SK-N-SH (cell line): ENCODE measurements around the gene MYBPC3. TPM values are rescaled to one million over a fixed set of nuclear protein-coding genes. Genes with fewer than 3 reads are reported as not detected.

Source experiments
- CTCF ChIA-PET: fragments of 300-600, 350-600 bp; formaldehyde crosslinking; extraction: SDS; loops from one replicate; lab custom pipeline; 2021; lab: Yijun Ruan, JAX
- POLR2A ChIA-PET: fragments of 350-600 bp; sonication (Branson Sonifier 250); formaldehyde crosslinking; extraction: SDS; loops from one replicate; lab custom pipeline; 2020; ENCODE audit warnings: antibody characterized with exemption, inconsistent platforms; lab: Yijun Ruan, JAX
- DNase-seq: peaks from one replicate; pipeline ENCODE4 v3.0.0; 2012
- H2AFZ ChIP-seq: fragments of 200-600 bp; sonication (generic); 2 replicates; pipeline ENCODE4 v1.8.1; 2016; ENCODE audit warnings: antibody characterized with exemption, mild to moderate bottlenecking, low read depth
- H3F3A ChIP-seq: fragments of 200-600 bp; sonication (generic); replicated peaks from 2 replicates; pipeline ENCODE3; 2016; ENCODE audit warnings: antibody characterized with exemption, mild to moderate bottlenecking; ENCODE audit not compliant: insufficient read depth
- H3K27ac ChIP-seq, 2 experiments: fragments of 200-500 bp in 1 of 2; fragments of 200-600 bp in 1 of 2; sonication (Bioruptor generic) in 1 of 2; sonication (generic), shearing (Covaris generic) in 1 of 2; 2 replicates each; pipeline versions ENCODE4 v1.5.1 to v1.6.1; 2014 to 2016; ENCODE audit warnings: low read depth in 2 of 2, inconsistent platforms in 1 of 2, low read length in 1 of 2, mild to moderate bottlenecking in 1 of 2, mixed read lengths in 1 of 2
- H3K27me3 ChIP-seq: fragments of 200-600 bp; sonication (generic), shearing (Covaris generic); 2 replicates; pipeline ENCODE4 v1.6.1; 2016; ENCODE audit warnings: mixed run types; ENCODE audit not compliant: insufficient read depth
- H3K36me3 ChIP-seq, 2 experiments: fragments of 200-500 bp in 1 of 2; fragments of 200-600 bp in 1 of 2; sonication (Bioruptor generic) in 1 of 2; sonication (generic) in 1 of 2; replicated peaks in 1 of 2; 2 replicates each; pipeline versions ENCODE3 to v1.5.1; 2014 to 2016; ENCODE audit warnings: low read length in 1 of 2, mild to moderate bottlenecking in 1 of 2; ENCODE audit not compliant: insufficient read depth in 2 of 2, control insufficient read depth in 1 of 2
- H3K4me1 ChIP-seq, 2 experiments: fragments of 200-500 bp in 1 of 2; fragments of 200-600 bp in 1 of 2; sonication (Bioruptor generic) in 1 of 2; sonication (generic), shearing (Covaris generic) in 1 of 2; 2 replicates each; pipeline versions ENCODE4 v1.5.1 to v1.6.1; 2014 to 2016; ENCODE audit warnings: low read depth in 1 of 2, low read length in 1 of 2, mixed run types in 1 of 2; ENCODE audit not compliant: insufficient read depth in 2 of 2, control insufficient read depth in 1 of 2
- H3K4me2 ChIP-seq: fragments of 200-600 bp; sonication (generic), shearing (Covaris generic); 2 replicates; pipeline ENCODE4 v1.6.1; 2017; ENCODE audit warnings: mixed run types
- H3K4me3 ChIP-seq, 2 experiments: fragments of 200-500 bp in 1 of 2; fragments of 200-600 bp in 1 of 2; sonication (Bioruptor generic) in 1 of 2; sonication (generic), shearing (Covaris generic) in 1 of 2; 2 replicates each; pipeline versions ENCODE4 v1.5.1 to v1.8.1; 2014 to 2016; ENCODE audit warnings: low read depth in 2 of 2, inconsistent platforms in 1 of 2, low read length in 1 of 2, mild to moderate bottlenecking in 1 of 2, mixed read lengths in 1 of 2, moderate library complexity in 1 of 2
- H3K79me2 ChIP-seq: fragments of 200-600 bp; sonication (generic); 2 replicates; pipeline ENCODE4 v1.8.1; 2017; ENCODE audit warnings: mild to moderate bottlenecking; ENCODE audit not compliant: insufficient read depth
- H3K9ac ChIP-seq: fragments of 200-600 bp; sonication (generic); 2 replicates; pipeline ENCODE4 v1.6.1; 2017; ENCODE audit warnings: mixed run types
- H3K9me2 ChIP-seq: fragments of 200-600 bp; sonication (generic); 2 replicates; pipeline ENCODE4 v1.6.1; 2017; ENCODE audit warnings: mixed run types
- H3K9me3 ChIP-seq: fragments of 200-600 bp; sonication (generic); 2 replicates; pipeline ENCODE4 v1.6.1; 2017; ENCODE audit warnings: mixed run types, mild to moderate bottlenecking, moderate library complexity
- H4K20me1 ChIP-seq: fragments of 200-600 bp; sonication (generic); 2 replicates; pipeline ENCODE4 v1.6.1; 2017; ENCODE audit warnings: mild to moderate bottlenecking, mixed run types; ENCODE audit not compliant: insufficient read depth
- ELF1 ChIP-seq: IDR thresholded peaks from 2 replicates; pipeline ENCODE4 v1.4.0; 2012
- EP300 ChIP-seq, 2 experiments: IDR thresholded peaks; 2 replicates each; pipeline versions ENCODE4 v1.4.0 to v1.6.1; 2012; ENCODE audit warnings: borderline replicate concordance in 1 of 2, low read depth in 1 of 2, low read length in 1 of 2
- FOXM1 ChIP-seq: IDR thresholded peaks from 2 replicates; pipeline ENCODE4 v1.4.0; 2012; ENCODE audit warnings: low read depth, mild to moderate bottlenecking
- GATA2 ChIP-seq: sonication (generic); formaldehyde crosslinking; IDR thresholded peaks from 2 replicates; pipeline ENCODE4 v1.5.0; 2020; ENCODE audit warnings: mild to moderate bottlenecking, missing genetic modification reagents
- JUND ChIP-seq: IDR thresholded peaks from 2 replicates; pipeline ENCODE4 v1.4.0; 2012
- MXI1 ChIP-seq: IDR thresholded peaks from 2 replicates; pipeline ENCODE4 v1.6.1; 2012; ENCODE audit warnings: mild to moderate bottlenecking, low read depth, low read length, improper control_type of control experiment
- NRF1 ChIP-seq: IDR thresholded peaks from 2 replicates; pipeline ENCODE4 v1.6.1; 2012; ENCODE audit warnings: low read depth, mild to moderate bottlenecking, low read length
- RAD21 ChIP-seq: IDR thresholded peaks from 2 replicates; pipeline ENCODE4 v1.6.1; 2012; ENCODE audit warnings: mild to moderate bottlenecking, low read length
- REST ChIP-seq: IDR thresholded peaks from 2 replicates; pipeline ENCODE4 v1.6.1; 2012; ENCODE audit warnings: mild to moderate bottlenecking, low read depth, low read length, moderate library complexity
- RFX5 ChIP-seq: IDR thresholded peaks from 2 replicates; pipeline ENCODE4 v1.6.1; 2012; ENCODE audit warnings: mild to moderate bottlenecking, improper control_type of control experiment, low read length
- TCF12 ChIP-seq: IDR thresholded peaks from 2 replicates; pipeline ENCODE4 v1.4.0; 2012
- TEAD4 ChIP-seq: IDR thresholded peaks from 2 replicates; pipeline ENCODE4 v1.4.0; 2012; ENCODE audit warnings: mild to moderate bottlenecking, borderline replicate concordance; ENCODE audit not compliant: insufficient read depth
- USF2 ChIP-seq: fragments of 150-350 bp; IDR thresholded peaks from 2 replicates; pipeline ENCODE4 v1.6.1; 2017; ENCODE audit warnings: antibody characterized with exemption, low read length, low read depth, borderline replicate concordance
- YY1 ChIP-seq: IDR thresholded peaks from 2 replicates; pipeline ENCODE4 v1.4.0; 2012; ENCODE audit warnings: low read depth, mild to moderate bottlenecking
- WGBS: methylation state at CpG from one replicate; pipeline ENCODE4 v1.1.6; 2017; ENCODE audit warnings: low lambda C conversion rate; 5-methylcytosine and 5-hydroxymethylcytosine counted together
- polyA plus RNA-seq, 3 experiments: library from polyadenylated mRNA; depleted of rRNA; stranded (reverse); fragments of >200 nt; gene quantifications; 2 replicates each; pipeline ENCODE4 v1.2.3, GENCODE V29; 2012

The MYBPC3 gene
- polyA plus RNA-seq, 1 of the 3 experiments (the other 2 are of a cell fraction), result not detected

GRCh38 chr11:47350315-47350714 is 2.2 kb downstream of the MYBPC3 start:
- whole genome bisulfite sequencing, result 68% methylated on average over 5 of the region's 9 CpGs
- Histone ChIP-seq H3K9me3 (no peaks in the 10 kb centered on the region), H2AFZ (no peak overlapping the region), H3K27me3 (no peaks in the 10 kb centered on the region), H4K20me1 (no peaks in the 10 kb centered on the region), H3K4me1 (peaks cover 0 to 7% of the 10 kb centered on the region in 2 experiments; a peak in 1 of 4 replicates), H3F3A (no peaks in the 10 kb centered on the region), H3K9me2 (no peaks in the 10 kb centered on the region), H3K36me3 (no peaks in the 10 kb centered on the region), H3K4me2 (no peak overlapping the region), H3K9ac (no peak overlapping the region), H3K4me3 (no peak overlapping the region), H3K27ac (no peak overlapping the region), H3K79me2 (no peaks in the 10 kb centered on the region)
- TF ChIP-seq GATA2, result no peak
- TF ChIP-seq MXI1, result no peak
- no peak for TF ChIP-seq RAD21
- no peak for TF ChIP-seq TEAD4
- TF ChIP-seq FOXM1, result no peak
- TF ChIP-seq RFX5, result no peak
- TF ChIP-seq EP300 (IDR thresholded peaks at IDR 0.05; ENCODE audit: borderline replicate concordance in 1 of 2, low read depth in 1 of 2, low read length in 1 of 2), result no peak
- TF ChIP-seq ELF1, result no peak
- no peak for TF ChIP-seq NRF1
- DNase-seq, result no peak
- CTCF ChIA-PET, result interaction anchor here (1.3 to 4.7 kb wide), 4 partner anchors 20 to 166 kb away, joined by 4 to 28 read pairs (median 4); partner anchors contain the start of gene NR1H3
- POLR2A ChIA-PET, result no interaction called here

- H3K9ac ChIP-seq, result no peak overlapping the region
- H3K79me2 ChIP-seq, result no peaks in the 10 kb centered on the region
- no peaks in the 10 kb centered on the region for H3K36me3 ChIP-seq
- POLR2A ChIA-PET, result no interaction called here
- no peak overlapping the region for H3K27ac ChIP-seq
- CTCF ChIA-PET, result interaction anchor here (0.6 to 4.7 kb wide), 8 partner anchors 20 to 520 kb away, joined by 3 to 28 read pairs (median 4); partner anchors contain the start of gene NR1H3
- H4K20me1 ChIP-seq, result no peaks in the 10 kb centered on the region
- no peaks in the 10 kb centered on the region for H3K9me3 ChIP-seq
- DNase-seq, result no peak
- H3K4me1 ChIP-seq, result peaks cover 0 to 7% of the 10 kb centered on the region in 2 experiments; a peak in 1 of 4 replicates
- no peak overlapping the region for H2AFZ ChIP-seq
- no peaks in the 10 kb centered on the region for H3F3A ChIP-seq
- TF ChIP-seq ELF1 (no peak), REST (no peak), TCF12 (no peak), YY1 (no peak), USF2 (no peak), JUND (no peak)
- no peak overlapping the region for H3K4me3 ChIP-seq
- 83% methylated on average over 11 of the region's 23 CpGs for WGBS
- H3K4me2 ChIP-seq, result no peak overlapping the region
- H3K27me3 ChIP-seq, result no peaks in the 10 kb centered on the region
- H3K9me2 ChIP-seq, result no peaks in the 10 kb centered on the region
These were observed 2.9 kb downstream of the MYBPC3 start for GRCh38 chr11:47349521-47350095.
